H1 (cell line): ENCODE results near the gene ARHGEF1. TPM values are rescaled to one million over a fixed set of nuclear protein-coding genes. Genes with fewer than 3 reads are reported as not detected.

Source experiments
- CTCF ChIA-PET: fragments of 300-600 bp; sonication (Branson Sonifier 250); formaldehyde crosslinking; loops from one replicate; lab custom pipeline; 2021; ENCODE audit not compliant: partially characterized antibody; lab: Charles Lee
- POLR2A ChIA-PET: fragments of 300-600 bp; sonication (Branson Sonifier 250); formaldehyde crosslinking; loops from one replicate; lab custom pipeline; 2021; ENCODE audit warnings: inconsistent platforms; ENCODE audit not compliant: partially characterized antibody; lab: Charles Lee
- DNase-seq, 2 experiments: peaks; one replicate each; pipeline versions ENCODE4 v3.0.0 to v3.0.0-alpha.2; 2010 to 2022; ENCODE audit warnings: low spot score in 2 of 2, low read depth in 1 of 2, mixed read lengths in 1 of 2
- FAIRE-seq: peaks from 2 replicates; lab custom pipeline; 2011; peaks lifted over from hg19 to GRCh38; lab: Jason Lieb, UNC
- H2AFZ ChIP-seq: 2 replicates; pipeline ENCODE4 v1.8.1; 2012; ENCODE audit warnings: low read length, inconsistent platforms
- H2AK5ac ChIP-seq: 2 replicates; pipeline ENCODE4 v1.6.1; 2013; ENCODE audit warnings: low read depth, low read length
- H2BK120ac ChIP-seq: replicated peaks from 2 replicates; pipeline ENCODE3; 2013; ENCODE audit warnings: low read depth, low read length, inconsistent platforms
- H2BK12ac ChIP-seq: 2 replicates; pipeline ENCODE4 v1.6.1; 2013; ENCODE audit warnings: low read depth, low read length
- H2BK15ac ChIP-seq: 2 replicates; pipeline ENCODE4 v1.6.1; 2013; ENCODE audit warnings: low read length
- H2BK20ac ChIP-seq: 2 replicates; pipeline ENCODE4 v1.6.1; 2013; ENCODE audit warnings: low read length
- H2BK5ac ChIP-seq: 2 replicates; pipeline ENCODE4 v1.6.1; 2013; ENCODE audit warnings: low read depth, low read length
- H3K14ac ChIP-seq: 2 replicates; pipeline ENCODE4 v1.6.1; 2013; ENCODE audit warnings: inconsistent platforms; ENCODE audit not compliant: insufficient read length
- H3K18ac ChIP-seq: 2 replicates; pipeline ENCODE4 v1.6.1; 2013; ENCODE audit warnings: low read length; ENCODE audit errors: extremely low read depth
- H3K23ac ChIP-seq: 2 replicates; pipeline ENCODE4 v1.6.1; 2013; ENCODE audit warnings: inconsistent platforms; ENCODE audit not compliant: insufficient read length
- H3K23me2 ChIP-seq: 2 replicates; pipeline ENCODE4 v1.6.1; 2013; ENCODE audit warnings: low read depth, low read length
- H3K27ac ChIP-seq: 2 replicates; pipeline ENCODE4 v1.6.1; 2011; ENCODE audit warnings: low read depth, low read length, inconsistent platforms
- H3K27me3 ChIP-seq, 4 experiments: replicated peaks in 1 of 4; 1 replicate in 1 of 4; 2 replicates in 3 of 4; pipeline versions ENCODE4 v1.6.1 to v1.8.1; 2011 to 2013; ENCODE audit warnings: low read length in 3 of 4, mild to moderate bottlenecking in 3 of 4, inconsistent platforms in 2 of 4, mixed read lengths in 2 of 4, moderate library complexity in 1 of 4; ENCODE audit not compliant: control insufficient read depth in 3 of 4, insufficient read depth in 3 of 4; ENCODE audit errors: extremely low read depth in 1 of 4
- H3K36me3 ChIP-seq, 4 experiments: 2 replicates each; pipeline versions ENCODE4 v1.6.1 to v1.8.1; 2011 to 2013; ENCODE audit warnings: mild to moderate bottlenecking in 4 of 4, low read length in 3 of 4, moderate library complexity in 2 of 4, control low read depth in 1 of 4, inconsistent platforms in 1 of 4; ENCODE audit not compliant: insufficient read depth in 4 of 4, control insufficient read depth in 2 of 4
- H3K4ac ChIP-seq: replicated peaks from 2 replicates; pipeline ENCODE3; 2013; ENCODE audit warnings: low read length, low read depth, mixed read lengths, inconsistent platforms; ENCODE audit not compliant: insufficient read length
- H3K4me1 ChIP-seq, 4 experiments: replicated peaks in 1 of 4; 1 replicate in 1 of 4; 2 replicates in 3 of 4; pipeline versions ENCODE4 v1.6.1 to v1.8.1; 2011 to 2013; ENCODE audit warnings: low read length in 3 of 4, inconsistent platforms in 2 of 4, mixed read lengths in 1 of 4; ENCODE audit not compliant: insufficient read depth in 4 of 4, control insufficient read depth in 3 of 4
- H3K4me2 ChIP-seq, 2 experiments: 2 replicates each; pipeline versions ENCODE4 v1.6.1 to v1.8.1; 2011 to 2013; ENCODE audit warnings: low read depth in 2 of 2, low read length in 2 of 2, control low read depth in 1 of 2, inconsistent platforms in 1 of 2, mild to moderate bottlenecking in 1 of 2; ENCODE audit not compliant: insufficient read depth in 1 of 2
- H3K4me3 ChIP-seq, 4 experiments: fragments of 200-600, 300-600 bp in 1 of 4; sonication (generic), shearing (Covaris generic), sonication (Bioruptor Twin) in 1 of 4; 2 replicates each; pipeline versions ENCODE4 v1.5.1 to v1.8.1; 2011 to 2016; ENCODE audit warnings: low read length in 4 of 4, low read depth in 3 of 4, control low read depth in 2 of 4, inconsistent platforms in 2 of 4, mild to moderate bottlenecking in 2 of 4, mixed read lengths in 1 of 4, moderate library complexity in 1 of 4; ENCODE audit not compliant: insufficient read depth in 2 of 4; ENCODE audit errors: extremely low read depth in 1 of 4
- H3K56ac ChIP-seq: replicated peaks from 2 replicates; pipeline ENCODE3; 2013; ENCODE audit warnings: low read depth, mild to moderate bottlenecking, mixed read lengths, low read length, inconsistent platforms; ENCODE audit not compliant: insufficient read length
- H3K79me1 ChIP-seq: 2 replicates; pipeline ENCODE4 v1.6.1; 2013; ENCODE audit warnings: low read depth, low read length, control low read depth
- H3K79me2 ChIP-seq, 2 experiments: 2 replicates each; pipeline versions ENCODE4 v1.6.1 to v1.8.1; 2012 to 2013; ENCODE audit warnings: low read length in 2 of 2, mild to moderate bottlenecking in 2 of 2, inconsistent platforms in 1 of 2; ENCODE audit not compliant: insufficient read depth in 2 of 2, control insufficient read depth in 1 of 2
- H3K9ac ChIP-seq, 4 experiments: replicated peaks in 1 of 4; 1 replicate in 1 of 4; 2 replicates in 3 of 4; pipeline versions ENCODE4 v1.6.1 to v1.8.1; 2011 to 2013; ENCODE audit warnings: low read depth in 3 of 4, low read length in 3 of 4, control low read depth in 2 of 4, mild to moderate bottlenecking in 2 of 4, moderate library complexity in 2 of 4, inconsistent platforms in 1 of 4; ENCODE audit errors: extremely low read depth in 1 of 4
- H3K9me3 ChIP-seq, 2 experiments: 2 replicates each; pipeline versions ENCODE4 v1.6.1 to v1.8.1; 2012 to 2013; ENCODE audit warnings: mild to moderate bottlenecking in 2 of 2, moderate library complexity in 2 of 2, control low read depth in 1 of 2, inconsistent platforms in 1 of 2, low read depth in 1 of 2, low read length in 1 of 2, mixed read lengths in 1 of 2; ENCODE audit not compliant: insufficient read depth in 2 of 2
- H4K20me1 ChIP-seq, 2 experiments: replicated peaks in 1 of 2; 2 replicates each; pipeline versions ENCODE3 to v1.8.1; 2011 to 2013; ENCODE audit warnings: inconsistent platforms in 2 of 2, low read length in 2 of 2, mild to moderate bottlenecking in 1 of 2; ENCODE audit not compliant: insufficient read depth in 2 of 2, control insufficient read depth in 1 of 2
- H4K5ac ChIP-seq: 2 replicates; pipeline ENCODE4 v1.6.1; 2013; ENCODE audit warnings: low read length, low read depth, mixed read lengths, inconsistent platforms; ENCODE audit not compliant: insufficient read length
- H4K8ac ChIP-seq: 2 replicates; pipeline ENCODE4 v1.8.0; 2013; ENCODE audit warnings: mild to moderate bottlenecking, moderate library complexity, low read length, inconsistent platforms; ENCODE audit not compliant: insufficient read depth; ENCODE audit errors: extremely low read depth
- H4K91ac ChIP-seq: replicated peaks from 2 replicates; pipeline ENCODE3; 2013; ENCODE audit warnings: low read length, mixed read lengths, inconsistent platforms; ENCODE audit not compliant: insufficient read length
- ASH2L ChIP-seq: fragments of 200-600, 300-600 bp; sonication (generic); IDR thresholded peaks from one replicate; pipeline ENCODE4 v1.7.1; 2017; ENCODE audit warnings: low read length
- BACH1 ChIP-seq: IDR thresholded peaks from 2 replicates; pipeline ENCODE4 v1.6.1; 2012; ENCODE audit warnings: low read length, improper control_type of control experiment
- CHD1 ChIP-seq: IDR thresholded peaks from 2 replicates; pipeline ENCODE4 v1.6.1; 2012; ENCODE audit warnings: low read depth, low read length, improper control_type of control experiment
- EGR1 ChIP-seq: IDR thresholded peaks from 2 replicates; pipeline ENCODE4 v1.6.1; 2011; ENCODE audit warnings: low read depth, low read length, borderline replicate concordance
- EZH2 ChIP-seq: fragments of 200-600 bp; sonication (generic); IDR thresholded peaks from 2 replicates; pipeline ENCODE4 v1.7.1; 2012; ENCODE audit warnings: low read depth, mild to moderate bottlenecking, moderate library complexity, low read length, inconsistent platforms; ENCODE audit not compliant: severe bottlenecking
- GTF2F1 ChIP-seq: IDR thresholded peaks from 2 replicates; pipeline ENCODE4 v1.6.1; 2012; ENCODE audit warnings: low read depth, low read length, improper control_type of control experiment, borderline replicate concordance
- KDM1A ChIP-seq: fragments of 200-600, 300-600 bp; sonication (generic); IDR thresholded peaks from 2 replicates; pipeline ENCODE4 v1.7.1; 2016; ENCODE audit warnings: mild to moderate bottlenecking, low read length, borderline replicate concordance
- POLR2AphosphoS5 ChIP-seq: IDR thresholded peaks from 2 replicates; pipeline ENCODE4 v1.6.1; 2011; ENCODE audit warnings: low read depth, low read length
- POU5F1 ChIP-seq: IDR thresholded peaks from 2 replicates; pipeline ENCODE4 v1.6.1; 2011; ENCODE audit warnings: low read depth, mild to moderate bottlenecking, low read length, moderate library complexity
- SIRT6 ChIP-seq: IDR thresholded peaks from one replicate; pipeline ENCODE4 v1.7.1; 2012; ENCODE audit warnings: low read length, inconsistent platforms
- SP4 ChIP-seq: IDR thresholded peaks from 2 replicates; pipeline ENCODE4 v1.6.1; 2012; ENCODE audit warnings: low read length, inconsistent platforms
- WGBS, 2 experiments: shearing (Covaris generic) in 1 of 2; methylation state at CpG; one replicate each; pipeline versions ENCODE4 v1.1.6 to v1.1.7; 2013 to 2015; ENCODE audit warnings: low lambda C conversion rate in 2 of 2, mixed read lengths in 2 of 2, inconsistent platforms in 1 of 2, low coverage in 1 of 2, missing lambda C conversion rate in 1 of 2; ENCODE audit not compliant: insufficient replicate concordance in 2 of 2, insufficient coverage in 1 of 2, insufficient read length in 1 of 2; ENCODE audit errors: extremely low coverage in 1 of 2, missing lambda C conversion rate in 1 of 2; 5-methylcytosine and 5-hydroxymethylcytosine counted together
- polyA plus RNA-seq, 7 experiments: library from polyadenylated mRNA; depleted of rRNA in 3 of 7; stranded (reverse) in 5 of 7; unstranded in 2 of 7; fragments of >200 nt in 5 of 7; fragments of 200-250 nt in 2 of 7; gene quantifications; 1 replicate in 5 of 7; 2 replicates in 1 of 7; 4 replicates in 1 of 7; pipeline versions ENCODE4 v1.2.1 to v1.2.3, GENCODE V29; 2011 to 2013; ENCODE audit warnings: missing spikeins in 2 of 7, mixed read lengths in 2 of 7
- total RNA-seq: library from RNA; stranded (reverse); fragmentation: NEBNext Ultra II Directional; extraction: Animal tissue kit (Norgen Biotek cat#: 25700); gene quantifications from 2 replicates; pipeline ENCODE4 v1.2.1, GENCODE V29; 2021
- TF ChIP-seq, protein P1 (sequence below), 3 experiments: IDR thresholded peaks; 1 replicate in 2 of 3; 2 replicates in 1 of 3; pipeline versions ENCODE4 v1.5.1 to v1.6.1; 2011; ENCODE audit warnings: low read length in 3 of 3, mild to moderate bottlenecking in 3 of 3, inconsistent platforms in 2 of 3, low read depth in 1 of 3, moderate library complexity in 1 of 3; ENCODE audit not compliant: insufficient read depth in 1 of 3; ENCODE audit errors: control extremely low read depth in 1 of 3

The ARHGEF1 gene
- total and polyA plus RNA-seq, 2 of the 8 experiments (the other 6 are each of a cell fraction or from before 2014, with no cell fraction given), result 23.0 to 49.0 TPM

DNA sequence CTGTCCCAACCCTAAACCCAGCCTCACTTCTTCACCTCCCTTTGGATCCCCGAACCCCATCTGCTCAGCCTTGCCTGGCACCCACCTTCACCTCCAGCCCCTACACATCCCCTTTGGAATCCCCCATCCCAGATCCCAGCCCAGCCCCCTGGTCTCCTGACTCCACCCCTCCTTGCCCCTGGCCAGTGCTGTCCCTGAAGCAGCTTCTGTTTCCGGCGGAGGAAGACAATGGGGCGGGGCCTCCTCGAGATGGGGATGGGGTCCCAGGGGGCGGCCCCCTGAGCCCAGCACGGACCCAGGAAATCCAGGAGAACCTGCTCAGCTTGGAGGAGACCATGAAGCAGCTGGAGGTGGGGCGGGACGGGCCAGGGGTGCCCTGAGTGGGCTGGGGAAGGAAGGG lies 23.3 kb downstream of the ARHGEF1 start:
- H3K27me3 ChIP-seq, result peaks cover 11 to 21% (median 17%) of the 10 kb centered on the region in 4 experiments
- POLR2A ChIA-PET, result interaction anchor here (1.0 to 13.1 kb wide), 7 partner anchors 11 to 46 kb away, joined by 3 to 167 read pairs (median 7); partner anchors contain the start of genes ERFL and RPS19
- H2BK12ac ChIP-seq, result no peak overlapping the region
- no peak overlapping the region for H3K4ac ChIP-seq
- H3K4me2 ChIP-seq, result no peak overlapping the region
- H3K56ac ChIP-seq, result no peak overlapping the region
- 85% methylated on average over 7 of the region's 9 CpGs; no CpG with 5 or more reads in 1 of the 2 experiments for WGBS, 2 experiments
- H3K14ac ChIP-seq, result no peak overlapping the region
- H2BK120ac ChIP-seq, result no peak overlapping the region
- no peak overlapping the region for H2AK5ac ChIP-seq
- H3K9ac ChIP-seq, result no peak overlapping the region
- H3K4me3 ChIP-seq, result no peak overlapping the region
- no peak overlapping the region for H2BK20ac ChIP-seq
- H3K4me1 ChIP-seq, result peaks cover 0 to 2% (median 0%) of the 10 kb centered on the region in 4 experiments; a peak in 2 of 7 replicates
- no peaks in the 10 kb centered on the region for H3K79me2 ChIP-seq
- H3K79me1 ChIP-seq, result peaks cover 2% of the 10 kb centered on the region; the same call in 1 of the 2 replicates
- DNase-seq (no peak), FAIRE-seq (no peak)
- H4K91ac ChIP-seq, result no peak overlapping the region
- peaks cover 5 to 16% (median 14%) of the 10 kb centered on the region in 4 experiments for H3K36me3 ChIP-seq
- H2BK15ac ChIP-seq, result no peak overlapping the region
- no peak overlapping the region for H3K23ac ChIP-seq
- no peak overlapping the region for H4K5ac ChIP-seq
- H3K9me3 ChIP-seq, result no peaks in the 10 kb centered on the region
- no peak overlapping the region for H2BK5ac ChIP-seq
- no peak overlapping the region for H2AFZ ChIP-seq
- no peak overlapping the region for H4K8ac ChIP-seq
- CTCF ChIA-PET, result interaction anchor here (1.1 to 3.0 kb wide), 5 partner anchors 11 to 373 kb away, joined by 3 to 11 read pairs (median 4); no protein-coding TSS in a partner anchor
- H4K20me1 ChIP-seq, result peaks cover 4 to 14% of the 10 kb centered on the region in 2 experiments
- H3K18ac ChIP-seq, result no peak overlapping the region
- H3K27ac ChIP-seq, result no peak overlapping the region
- peaks cover 2% of the 10 kb centered on the region; the same call in 1 of the 2 replicates for H3K23me2 ChIP-seq
- TF ChIP-seq BACH1 (no peak), CHD1 (no peak), POLR2AphosphoS5 (no peak), POU5F1 (no peak), KDM1A (no peak), ASH2L (no peak), EGR1 (no peak), SIRT6 (no peak), SP4 (no peak), GTF2F1 (no peak), EZH2 (no peak)
- TF ChIP-seq, protein P1, sequence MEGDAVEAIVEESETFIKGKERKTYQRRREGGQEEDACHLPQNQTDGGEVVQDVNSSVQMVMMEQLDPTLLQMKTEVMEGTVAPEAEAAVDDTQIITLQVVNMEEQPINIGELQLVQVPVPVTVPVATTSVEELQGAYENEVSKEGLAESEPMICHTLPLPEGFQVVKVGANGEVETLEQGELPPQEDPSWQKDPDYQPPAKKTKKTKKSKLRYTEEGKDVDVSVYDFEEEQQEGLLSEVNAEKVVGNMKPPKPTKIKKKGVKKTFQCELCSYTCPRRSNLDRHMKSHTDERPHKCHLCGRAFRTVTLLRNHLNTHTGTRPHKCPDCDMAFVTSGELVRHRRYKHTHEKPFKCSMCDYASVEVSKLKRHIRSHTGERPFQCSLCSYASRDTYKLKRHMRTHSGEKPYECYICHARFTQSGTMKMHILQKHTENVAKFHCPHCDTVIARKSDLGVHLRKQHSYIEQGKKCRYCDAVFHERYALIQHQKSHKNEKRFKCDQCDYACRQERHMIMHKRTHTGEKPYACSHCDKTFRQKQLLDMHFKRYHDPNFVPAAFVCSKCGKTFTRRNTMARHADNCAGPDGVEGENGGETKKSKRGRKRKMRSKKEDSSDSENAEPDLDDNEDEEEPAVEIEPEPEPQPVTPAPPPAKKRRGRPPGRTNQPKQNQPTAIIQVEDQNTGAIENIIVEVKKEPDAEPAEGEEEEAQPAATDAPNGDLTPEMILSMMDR (IDR thresholded peaks at IDR 0.05; ENCODE audit: control extremely low read depth in 1 of 3, insufficient read depth in 1 of 3, low read depth in 1 of 3, low read length in 3 of 3), result no peak
